ENCODE data around the gene NCF2. TPM values are rescaled to one million over a fixed set of nuclear protein-coding genes. Genes with fewer than 3 reads are reported as not detected.

Gene NCF2
- total RNA-seq, 1 experiment from 2014 or later, result 0.10 TPM

GRCh38 chr1:183552441-183552840 is 37.8 kb downstream of the NCF2 start:
- H3K9me3 ChIP-seq (ENCODE audit: control insufficient read depth, insufficient read depth, low read depth, low read length), result no peaks in the 10 kb centered on the region
- no peak overlapping the region for H3K27ac ChIP-seq (ENCODE audit: low read length)
- H3K4me1 ChIP-seq (ENCODE audit: control insufficient read depth, insufficient read depth, low read length), result no peaks in the 10 kb centered on the region
- CTCF ChIA-PET, result no interaction called here
- TF ChIP-seq POLR2AphosphoS5 (IDR thresholded peaks at IDR 0.05; ENCODE audit: low read depth, low read length) (no peak), SIN3A (IDR thresholded peaks at IDR 0.05; ENCODE audit: borderline replicate concordance, insufficient read depth, low read depth, low read length) (no peak), CTCF (IDR thresholded peaks at IDR 0.05) (no peak), TCF7L2 (IDR thresholded peaks at IDR 0.05; ENCODE audit: low read depth, low read length) (no peak)
- TF ChIP-seq, protein P1, sequence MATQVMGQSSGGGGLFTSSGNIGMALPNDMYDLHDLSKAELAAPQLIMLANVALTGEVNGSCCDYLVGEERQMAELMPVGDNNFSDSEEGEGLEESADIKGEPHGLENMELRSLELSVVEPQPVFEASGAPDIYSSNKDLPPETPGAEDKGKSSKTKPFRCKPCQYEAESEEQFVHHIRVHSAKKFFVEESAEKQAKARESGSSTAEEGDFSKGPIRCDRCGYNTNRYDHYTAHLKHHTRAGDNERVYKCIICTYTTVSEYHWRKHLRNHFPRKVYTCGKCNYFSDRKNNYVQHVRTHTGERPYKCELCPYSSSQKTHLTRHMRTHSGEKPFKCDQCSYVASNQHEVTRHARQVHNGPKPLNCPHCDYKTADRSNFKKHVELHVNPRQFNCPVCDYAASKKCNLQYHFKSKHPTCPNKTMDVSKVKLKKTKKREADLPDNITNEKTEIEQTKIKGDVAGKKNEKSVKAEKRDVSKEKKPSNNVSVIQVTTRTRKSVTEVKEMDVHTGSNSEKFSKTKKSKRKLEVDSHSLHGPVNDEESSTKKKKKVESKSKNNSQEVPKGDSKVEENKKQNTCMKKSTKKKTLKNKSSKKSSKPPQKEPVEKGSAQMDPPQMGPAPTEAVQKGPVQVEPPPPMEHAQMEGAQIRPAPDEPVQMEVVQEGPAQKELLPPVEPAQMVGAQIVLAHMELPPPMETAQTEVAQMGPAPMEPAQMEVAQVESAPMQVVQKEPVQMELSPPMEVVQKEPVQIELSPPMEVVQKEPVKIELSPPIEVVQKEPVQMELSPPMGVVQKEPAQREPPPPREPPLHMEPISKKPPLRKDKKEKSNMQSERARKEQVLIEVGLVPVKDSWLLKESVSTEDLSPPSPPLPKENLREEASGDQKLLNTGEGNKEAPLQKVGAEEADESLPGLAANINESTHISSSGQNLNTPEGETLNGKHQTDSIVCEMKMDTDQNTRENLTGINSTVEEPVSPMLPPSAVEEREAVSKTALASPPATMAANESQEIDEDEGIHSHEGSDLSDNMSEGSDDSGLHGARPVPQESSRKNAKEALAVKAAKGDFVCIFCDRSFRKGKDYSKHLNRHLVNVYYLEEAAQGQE (IDR thresholded peaks at IDR 0.05; ENCODE audit: insufficient read depth in 1 of 2, low read depth in 2 of 2, low read length in 1 of 2), result no peak
- in situ Hi-C loops (cut with HindIII; ENCODE audit: low pct_unique_long_range_greater_than_20kb, low sequenced_read_pairs), result no loop called here
- no peaks in the 10 kb centered on the region for H3K27me3 ChIP-seq (ENCODE audit: control insufficient read depth, insufficient read depth, low read length)
- peaks cover 33% of the 10 kb centered on the region for H3K36me3 ChIP-seq (ENCODE audit: control insufficient read depth, insufficient read depth, low read length)
- no peak overlapping the region for H3K4me3 ChIP-seq (ENCODE audit: low read depth in 2 of 2, low read length in 2 of 2)
- POLR2A ChIA-PET, result no interaction called here
- DNase-seq (ENCODE audit: low read depth, low spot score), result no peak
- no TSS peak for BruUV-seq (replicated peaks)
- no peak for ATAC-seq
- intact Hi-C loops (cut with micrococcal nuclease; ENCODE audit: unreplicated experiment), result no loop called here

GRCh38 chr1:183551924-183552323 is 38.3 kb downstream of the NCF2 start:
- no peaks in the 10 kb centered on the region for H3K4me1 ChIP-seq (ENCODE audit: control insufficient read depth, insufficient read depth, low read length)
- no peak overlapping the region for H3K27ac ChIP-seq (ENCODE audit: low read length)
- intact Hi-C loops (cut with micrococcal nuclease; ENCODE audit: unreplicated experiment), result no loop called here
- no peak overlapping the region for H3K4me3 ChIP-seq (ENCODE audit: low read depth in 2 of 2, low read length in 2 of 2)
- H3K36me3 ChIP-seq (ENCODE audit: control insufficient read depth, insufficient read depth, low read length), result peaks cover 35% of the 10 kb centered on the region
- no peak for TF ChIP-seq SIN3A (IDR thresholded peaks at IDR 0.05; ENCODE audit: borderline replicate concordance, insufficient read depth, low read depth, low read length)
- TF ChIP-seq POLR2AphosphoS5 (IDR thresholded peaks at IDR 0.05; ENCODE audit: low read depth, low read length), result no peak
- no peak for TF ChIP-seq TCF7L2 (IDR thresholded peaks at IDR 0.05; ENCODE audit: low read depth, low read length)
- TF ChIP-seq CTCF (IDR thresholded peaks at IDR 0.05), result no peak
- TF ChIP-seq, protein P1 (IDR thresholded peaks at IDR 0.05; ENCODE audit: insufficient read depth in 1 of 2, low read depth in 2 of 2, low read length in 1 of 2), result no peak
- ChIA-PET POLR2A (no interaction called here), CTCF (interaction anchor here (0.5 kb wide), 1 partner anchor 29 kb away, joined by 5 read pairs; no protein-coding TSS in a partner anchor)
- in situ Hi-C loops (cut with HindIII; ENCODE audit: low pct_unique_long_range_greater_than_20kb, low sequenced_read_pairs), result no loop called here
- ATAC-seq, result no peak
- no peaks in the 10 kb centered on the region for H3K27me3 ChIP-seq (ENCODE audit: control insufficient read depth, insufficient read depth, low read length)
- BruUV-seq (replicated peaks), result no TSS peak
- H3K9me3 ChIP-seq (ENCODE audit: control insufficient read depth, insufficient read depth, low read depth, low read length), result no peaks in the 10 kb centered on the region
- no peak for DNase-seq (ENCODE audit: low read depth, low spot score)

Data from Panc1 (cell line).